Ovary (tissue), 3 donors: ENCODE measurements around the gene ZNF639.

ENCODE experiments used
- POLR2A ChIP-seq: fragments of 450-650 bp; IDR thresholded peaks from one replicate; pipeline ENCODE4 v1.6.1; 2017; ENCODE audit warnings: antibody characterized with exemption, mild to moderate bottlenecking, moderate library complexity
- TF ChIP-seq, protein P1 (sequence below), 3 donors: fragments of 450-650 bp in 2 of 3; fragments of 200-600 bp in 1 of 3; IDR thresholded peaks; one replicate each; pipeline versions ENCODE4 v1.5.1 to v1.8.0; 2016 to 2022; ENCODE audit warnings: antibody characterized with exemption in 3 of 3, mild to moderate bottlenecking in 1 of 3
- donor health status: DM: no; HTN: no; CAD: no.

- TF ChIP-seq, protein P1, sequence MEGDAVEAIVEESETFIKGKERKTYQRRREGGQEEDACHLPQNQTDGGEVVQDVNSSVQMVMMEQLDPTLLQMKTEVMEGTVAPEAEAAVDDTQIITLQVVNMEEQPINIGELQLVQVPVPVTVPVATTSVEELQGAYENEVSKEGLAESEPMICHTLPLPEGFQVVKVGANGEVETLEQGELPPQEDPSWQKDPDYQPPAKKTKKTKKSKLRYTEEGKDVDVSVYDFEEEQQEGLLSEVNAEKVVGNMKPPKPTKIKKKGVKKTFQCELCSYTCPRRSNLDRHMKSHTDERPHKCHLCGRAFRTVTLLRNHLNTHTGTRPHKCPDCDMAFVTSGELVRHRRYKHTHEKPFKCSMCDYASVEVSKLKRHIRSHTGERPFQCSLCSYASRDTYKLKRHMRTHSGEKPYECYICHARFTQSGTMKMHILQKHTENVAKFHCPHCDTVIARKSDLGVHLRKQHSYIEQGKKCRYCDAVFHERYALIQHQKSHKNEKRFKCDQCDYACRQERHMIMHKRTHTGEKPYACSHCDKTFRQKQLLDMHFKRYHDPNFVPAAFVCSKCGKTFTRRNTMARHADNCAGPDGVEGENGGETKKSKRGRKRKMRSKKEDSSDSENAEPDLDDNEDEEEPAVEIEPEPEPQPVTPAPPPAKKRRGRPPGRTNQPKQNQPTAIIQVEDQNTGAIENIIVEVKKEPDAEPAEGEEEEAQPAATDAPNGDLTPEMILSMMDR (IDR thresholded peaks at IDR 0.05) = no peak
- no peak for TF ChIP-seq POLR2A
Observed at GRCh38 chr3:179286331-179286730, 36.5 kb upstream of the ZNF639 start.
